ENCODE measurements around the gene CMC2.

The CMC2 gene

GRCh38 chr16:80948886-80949493, 57.7 kb downstream of the CMC2 start:
- no peak for DNase-seq (ENCODE audit: low read depth, low spot score)
- TF ChIP-seq CTCF (IDR thresholded peaks at IDR 0.05; ENCODE audit: insufficient read depth, low read length, missing control alignments), result peak; percentile 77
- ChIA-PET CTCF (interaction anchor here (0.9 to 5.5 kb wide), 16 partner anchors 8 to 73 kb away, joined by 3 to 49 read pairs (median 6); no protein-coding TSS in a partner anchor), POLR2A (interaction anchor here (0.6 kb wide), 1 partner anchor 25 kb away, joined by 3 read pairs; no protein-coding TSS in a partner anchor)
- no peak overlapping the region for H3K4me3 ChIP-seq (ENCODE audit: low read depth, low read length)

- ChIA-PET POLR2A (no interaction called here), CTCF (interaction anchor here (1.0 to 5.5 kb wide), 13 partner anchors 7 to 41 kb away, joined by 3 to 49 read pairs (median 7); no protein-coding TSS in a partner anchor)
- H3K4me3 ChIP-seq (ENCODE audit: low read depth, low read length), result no peak overlapping the region
- TF ChIP-seq CTCF (IDR thresholded peaks at IDR 0.05; ENCODE audit: insufficient read depth, low read length, missing control alignments), result no peak
- no peak for DNase-seq (ENCODE audit: low read depth, low spot score)
Observed at GRCh38 chr16:80947708-80948625, 58.7 kb downstream of the CMC2 start.

GRCh38 chr16:80947239-80947638, 59.4 kb downstream of the CMC2 start:
- TF ChIP-seq CTCF (IDR thresholded peaks at IDR 0.05; ENCODE audit: insufficient read depth, low read length, missing control alignments), result no peak
- DNase-seq (ENCODE audit: low read depth, low spot score), result no peak
- H3K4me3 ChIP-seq (ENCODE audit: low read depth, low read length), result no peak overlapping the region
- CTCF ChIA-PET, result interaction anchor here (3.1 to 5.5 kb wide), 2 partner anchors 12 to 22 kb away, joined by 33 to 49 read pairs; no protein-coding TSS in a partner anchor
- POLR2A ChIA-PET, result no interaction called here

- CTCF ChIA-PET, result no interaction called here
- DNase-seq (ENCODE audit: low read depth, low spot score), result no peak
- POLR2A ChIA-PET, result no interaction called here
- no peak overlapping the region for H3K4me3 ChIP-seq (ENCODE audit: low read depth, low read length)
- no peak for TF ChIP-seq CTCF (IDR thresholded peaks at IDR 0.05; ENCODE audit: insufficient read depth, low read length, missing control alignments)
Observed at GRCh38 chr16:80946481-80946880, 60.2 kb downstream of the CMC2 start.

- ChIA-PET POLR2A (interaction anchor here (1.1 kb wide), 1 partner anchor 67 kb away, joined by 3 read pairs; the partner anchor contains the start of genes CENPN and CMC2), CTCF (interaction anchor here (0.8 to 6.7 kb wide), 6 partner anchors 8 to 34 kb away, joined by 3 to 33 read pairs (median 4); no protein-coding TSS in a partner anchor)
- no peak for DNase-seq (ENCODE audit: low read depth, low spot score)
- no peak for TF ChIP-seq CTCF (IDR thresholded peaks at IDR 0.05; ENCODE audit: insufficient read depth, low read length, missing control alignments)
- H3K4me3 ChIP-seq (ENCODE audit: low read depth, low read length), result no peak overlapping the region
Observed at GRCh38 chr16:80940069-80940856, 66.4 kb downstream of the CMC2 start.

Data from AG04449 (cell line).